GM12891 (cell line): Measurements from ENCODE around the gene PEAK1.

Experiments used
- DNase-seq: peaks from one replicate; pipeline ENCODE4 v3.0.0; 2011; ENCODE audit warnings: low spot score; ENCODE audit not compliant: insufficient read length
- FAIRE-seq: peaks from 2 replicates; lab custom pipeline; 2011; peaks lifted over from hg19 to GRCh38; lab: Jason Lieb, UNC
- PAX5 ChIP-seq: IDR thresholded peaks from 2 replicates; pipeline ENCODE4 v1.6.1; 2011; ENCODE audit warnings: low read length, moderate library complexity, mild to moderate bottlenecking; ENCODE audit not compliant: insufficient read depth, severe bottlenecking
- POLR2A ChIP-seq: IDR thresholded peaks from 2 replicates; pipeline ENCODE4 v1.6.1; 2011; ENCODE audit warnings: low read depth, low read length, control low read depth
- POLR2AphosphoS5 ChIP-seq: IDR thresholded peaks from 2 replicates; pipeline ENCODE4 v1.6.1; 2011; ENCODE audit warnings: low read depth, low read length, control low read depth
- POU2F2 ChIP-seq: IDR thresholded peaks from 2 replicates; pipeline ENCODE4 v1.6.1; 2011; ENCODE audit warnings: low read depth, mild to moderate bottlenecking, control low read depth, low read length, moderate library complexity
- SPI1 ChIP-seq: IDR thresholded peaks from 2 replicates; pipeline ENCODE4 v1.6.1; 2011; ENCODE audit warnings: low read depth, low read length, control low read depth
- TAF1 ChIP-seq: IDR thresholded peaks from 2 replicates; pipeline ENCODE4 v1.6.1; 2011; ENCODE audit warnings: low read depth, low read length, control low read depth

The PEAK1 gene

GRCh38 chr15:77391372-77391951 is 28.4 kb downstream of the PEAK1 start:
- FAIRE-seq: no peak
- no peak for TF ChIP-seq POU2F2
- TF ChIP-seq PAX5: no peak
- no peak for TF ChIP-seq POLR2AphosphoS5
- TF ChIP-seq SPI1: no peak
- TF ChIP-seq POLR2A: no peak
- TF ChIP-seq TAF1: no peak
- DNase-seq: no peak

GRCh38 chr15:77387365-77388105 is 32.4 kb downstream of the PEAK1 start:
- no peak for FAIRE-seq
- peak; percentile 39; the same call in 1 of the 2 replicates for TF ChIP-seq SPI1
- no peak for TF ChIP-seq TAF1
- DNase-seq: no peak

GRCh38 chr15:77386626-77387025 is 33.3 kb downstream of the PEAK1 start:
- DNase-seq (no peak), FAIRE-seq (no peak)
- TF ChIP-seq POLR2A (no peak), TAF1 (no peak), SPI1 (no peak), POU2F2 (no peak), POLR2AphosphoS5 (no peak), PAX5 (no peak)

- FAIRE-seq (no peak), DNase-seq (no peak)
- TF ChIP-seq TAF1 (no peak), POU2F2 (no peak), SPI1 (no peak), POLR2A (no peak), PAX5 (no peak), POLR2AphosphoS5 (no peak)
Measured at GRCh38 chr15:77384589-77385359, 35.1 kb downstream of the PEAK1 start.

- FAIRE-seq (no peak), DNase-seq (no peak)
- no peak for TF ChIP-seq POLR2AphosphoS5
- no peak for TF ChIP-seq SPI1
- TF ChIP-seq POLR2A: no peak
- TF ChIP-seq TAF1: no peak
- TF ChIP-seq POU2F2: no peak
- no peak for TF ChIP-seq PAX5
Measured at GRCh38 chr15:77384086-77384485, 35.8 kb downstream of the PEAK1 start.

GRCh38 chr15:77380033-77380432 is 39.9 kb downstream of the PEAK1 start:
- no peak for DNase-seq
- peak; percentile 31 for FAIRE-seq
- TF ChIP-seq POLR2AphosphoS5 (no peak), POLR2A (no peak), PAX5 (no peak), TAF1 (no peak), SPI1 (no peak), POU2F2 (no peak)

GRCh38 chr15:77376770-77377169 is 43.1 kb downstream of the PEAK1 start:
- no peak for TF ChIP-seq PAX5
- no peak for TF ChIP-seq TAF1
- TF ChIP-seq POLR2A: no peak
- no peak for TF ChIP-seq POU2F2
- no peak for TF ChIP-seq SPI1
- no peak for TF ChIP-seq POLR2AphosphoS5
- FAIRE-seq (no peak), DNase-seq (no peak)

- FAIRE-seq (no peak), DNase-seq (no peak)
- TF ChIP-seq PAX5 (no peak), SPI1 (no peak), TAF1 (no peak), POLR2AphosphoS5 (no peak), POLR2A (no peak), POU2F2 (no peak)
Measured at GRCh38 chr15:77375133-77375532, 44.8 kb downstream of the PEAK1 start.

- TF ChIP-seq POLR2AphosphoS5: no peak
- no peak for TF ChIP-seq POU2F2
- no peak for TF ChIP-seq SPI1
- no peak for TF ChIP-seq POLR2A
- TF ChIP-seq PAX5: no peak
- TF ChIP-seq TAF1: no peak
- DNase-seq: no peak
- no peak for FAIRE-seq
Measured at GRCh38 chr15:77373441-77373840, 46.5 kb downstream of the PEAK1 start.

GRCh38 chr15:77371850-77372563 is 47.9 kb downstream of the PEAK1 start:
- no peak for DNase-seq
- peak; percentile 16 for FAIRE-seq
- TF ChIP-seq POLR2A (no peak), SPI1 (peak; percentile 29; the same call in 1 of the 2 replicates), TAF1 (no peak)
